Measurements from ENCODE around the gene GJB6. TPM values are rescaled to one million over a fixed set of nuclear protein-coding genes. Genes with fewer than 3 reads are reported as not detected.
A peak's percentile ranks its signal among the peaks of the same experiment; 100 is the strongest.

Gene GJB6
- total RNA-seq, 1 donor from 2014 or later: 7.7 TPM

GRCh38 chr13:20193162-20193906 is 38.8 kb downstream of the GJB6 start:
- H3K9me3 Mint-ChIP-seq: no peaks in the 10 kb centered on the region
- H3K4me3 Mint-ChIP-seq: peak overlapping the region; percentile 83
- H3K36me3 Mint-ChIP-seq: peaks cover 5% of the 10 kb centered on the region
- no peak for DNase-seq (ENCODE audit: extremely low spot score, unreplicated experiment)
- peaks cover 14% of the 10 kb centered on the region for H3K4me1 Mint-ChIP-seq (ENCODE audit: unreplicated experiment)
- no peak overlapping the region for H3K27ac Mint-ChIP-seq
- peak; percentile 18 for TF ChIP-seq CTCF (conservative IDR thresholded peaks at IDR 0.05)
- peaks cover 78% of the 10 kb centered on the region for H3K27me3 Mint-ChIP-seq

GRCh38 chr13:20192836-20193161 is 39.3 kb downstream of the GJB6 start, which contains the start of gene GJB2:
TSS of gene GJB2 (minus strand) at chr13:20192938. CDS start at chr13:20189581, 3,357 bp downstream.
- peaks cover 5% of the 10 kb centered on the region for H3K36me3 Mint-ChIP-seq
- H3K4me3 Mint-ChIP-seq: peak within 1 kb of the TSS; percentile 86
- TF ChIP-seq CTCF (conservative IDR thresholded peaks at IDR 0.05): no peak
- H3K27me3 Mint-ChIP-seq: peaks cover 81% of the 10 kb centered on the region
- peaks cover 14% of the 10 kb centered on the region for H3K4me1 Mint-ChIP-seq (ENCODE audit: unreplicated experiment)
- DNase-seq (ENCODE audit: extremely low spot score, unreplicated experiment): no peak
- no peaks in the 10 kb centered on the region for H3K9me3 Mint-ChIP-seq
- H3K27ac Mint-ChIP-seq: no peak within 1 kb of the TSS

- Mint-ChIP-seq H3K4me3 (peak overlapping the region; percentile 86), H3K27ac (no peak overlapping the region)
Measured at GRCh38 chr13:20192158-20192835, 39.8 kb downstream of the GJB6 start.

GRCh38 chr13:20191311-20192157 is 40.6 kb downstream of the GJB6 start:
- Mint-ChIP-seq H3K9me3 (no peaks in the 10 kb centered on the region), H3K4me1 (ENCODE audit: unreplicated experiment) (peaks cover 8% of the 10 kb centered on the region), H3K4me3 (peak overlapping the region; percentile 86), H3K27me3 (peaks cover 76% of the 10 kb centered on the region), H3K36me3 (peaks cover 5% of the 10 kb centered on the region), H3K27ac (no peak overlapping the region)
- no peak for DNase-seq (ENCODE audit: extremely low spot score, unreplicated experiment)
- no peak for TF ChIP-seq CTCF (conservative IDR thresholded peaks at IDR 0.05)

More at GRCh38 chr13:20192158-20192835, 39.8 kb downstream of the GJB6 start:
- TF ChIP-seq CTCF (conservative IDR thresholded peaks at IDR 0.05): no peak
- H3K9me3 Mint-ChIP-seq: no peaks in the 10 kb centered on the region
- peaks cover 12% of the 10 kb centered on the region for H3K4me1 Mint-ChIP-seq (ENCODE audit: unreplicated experiment)
- H3K27me3 Mint-ChIP-seq: peaks cover 83% of the 10 kb centered on the region
- DNase-seq (ENCODE audit: extremely low spot score, unreplicated experiment): no peak
- peaks cover 5% of the 10 kb centered on the region for H3K36me3 Mint-ChIP-seq

GRCh38 chr13:20190481-20191310 is 41.4 kb downstream of the GJB6 start:
- Mint-ChIP-seq H3K27ac (no peak overlapping the region), H3K4me3 (peak overlapping the region; percentile 86), H3K9me3 (no peaks in the 10 kb centered on the region), H3K4me1 (ENCODE audit: unreplicated experiment) (peaks cover 8% of the 10 kb centered on the region), H3K36me3 (peaks cover 5% of the 10 kb centered on the region), H3K27me3 (peaks cover 67% of the 10 kb centered on the region)
- DNase-seq (ENCODE audit: extremely low spot score, unreplicated experiment): no peak
- no peak for TF ChIP-seq CTCF (conservative IDR thresholded peaks at IDR 0.05)

All from type B pancreatic cell (in vitro differentiated cells).